NCI-H2029 (cell line): Measurements from ENCODE around the gene ASB5.

Source experiments
- DNase-seq: peaks from one replicate; lab custom pipeline; 2025; lab: John Stamatoyannopoulos, UW

The ASB5 gene

DNA sequence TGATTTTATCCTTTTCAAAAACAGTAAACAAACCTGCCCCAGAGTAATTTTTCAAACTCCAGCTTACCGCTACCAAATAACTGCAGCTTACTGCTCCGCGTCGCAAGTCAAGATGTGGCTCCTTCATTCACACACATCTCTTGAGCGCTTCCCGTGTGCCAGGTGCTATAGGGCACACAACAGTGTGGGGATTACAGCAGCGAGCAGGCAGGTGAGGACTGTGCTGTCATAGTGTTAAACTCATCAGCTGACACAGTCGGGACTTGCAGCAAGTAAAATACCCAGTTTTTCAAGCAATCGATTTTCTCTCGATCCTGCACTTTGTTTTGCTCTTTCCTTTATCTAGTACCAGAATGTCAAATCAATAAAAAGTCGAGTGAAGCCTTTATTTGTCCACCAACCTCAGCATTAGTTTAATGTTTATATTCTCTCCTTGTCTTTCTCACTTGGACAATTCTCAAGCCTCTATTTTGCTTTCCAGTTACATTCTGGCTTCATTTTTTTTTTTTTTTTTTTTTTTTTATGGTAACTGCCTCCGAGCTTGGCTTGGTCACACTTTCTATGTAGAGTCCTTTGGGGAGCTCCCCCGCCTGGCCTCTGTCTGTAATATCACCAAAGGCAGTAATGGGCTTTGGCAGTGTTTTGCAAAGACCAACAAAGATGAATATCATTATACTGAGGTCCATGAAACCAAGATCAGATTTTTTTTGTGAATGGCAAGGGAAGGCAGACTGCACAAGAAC, 8.3 kb upstream of the ASB5 start:
- peak; percentile 11 for DNase-seq

GRCh38 chr4:176276710-176277109, 7.7 kb upstream of the ASB5 start:
- no peak for DNase-seq

DNA sequence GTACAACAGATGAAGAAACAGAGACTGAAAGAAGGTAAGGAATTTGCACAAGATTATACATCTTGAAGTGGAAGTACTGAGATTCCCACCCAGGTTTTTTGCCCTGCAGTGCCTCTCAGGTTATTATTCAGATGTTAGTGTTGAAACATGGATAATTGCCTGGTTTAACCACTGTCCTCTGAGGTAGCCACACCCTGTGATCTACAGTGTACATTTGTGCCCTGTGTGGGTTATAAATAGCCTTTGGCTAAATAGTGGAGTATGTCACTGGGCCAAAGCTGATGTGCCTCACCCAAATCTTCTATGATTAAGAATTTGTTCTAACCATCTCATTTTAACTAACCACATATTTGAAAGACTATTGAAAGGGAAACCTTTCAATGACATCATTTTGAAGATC, 5.4 kb upstream of the ASB5 start:
- DNase-seq: no peak

GRCh38 chr4:176273736-176274135, 4.7 kb upstream of the ASB5 start:
- DNase-seq: no peak

DNA sequence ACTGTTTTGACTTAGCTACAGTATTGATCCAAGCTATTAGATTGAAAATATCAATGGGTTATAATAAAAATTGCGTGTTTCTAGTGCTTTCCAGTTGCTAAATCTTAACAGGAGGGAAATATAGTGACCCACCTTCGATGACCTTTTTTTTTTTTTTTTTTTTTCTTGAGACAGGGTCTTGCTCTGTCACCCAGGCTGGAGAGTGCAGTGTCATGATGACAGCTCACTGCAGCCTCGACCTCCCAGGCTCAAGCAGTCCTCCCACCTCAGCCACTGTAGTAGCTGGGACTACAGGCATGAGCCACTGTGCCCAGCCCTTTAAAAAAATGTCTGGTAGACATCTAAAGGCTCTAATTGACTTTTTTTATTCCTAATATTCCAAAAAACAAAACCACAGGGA, 3.8 kb upstream of the ASB5 start:
- DNase-seq: no peak

DNA sequence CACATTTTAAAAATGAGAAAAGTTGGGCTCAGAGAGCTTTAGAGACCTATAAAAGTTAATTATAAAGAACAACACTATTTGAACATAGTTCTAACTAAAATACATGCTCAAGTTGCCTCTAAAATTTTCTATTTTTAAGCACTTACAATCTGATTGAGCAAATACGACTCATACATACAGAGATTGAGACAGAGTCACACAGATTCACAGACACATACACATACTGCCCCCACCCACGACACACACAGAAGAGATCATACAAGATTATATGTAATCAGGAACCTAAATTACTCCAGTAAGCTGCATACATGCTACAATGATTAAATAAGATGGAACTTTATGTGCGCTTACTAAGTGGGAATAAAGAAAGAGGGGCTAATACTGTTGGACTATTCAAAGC, 2.7 kb upstream of the ASB5 start:
- DNase-seq: no peak

DNA sequence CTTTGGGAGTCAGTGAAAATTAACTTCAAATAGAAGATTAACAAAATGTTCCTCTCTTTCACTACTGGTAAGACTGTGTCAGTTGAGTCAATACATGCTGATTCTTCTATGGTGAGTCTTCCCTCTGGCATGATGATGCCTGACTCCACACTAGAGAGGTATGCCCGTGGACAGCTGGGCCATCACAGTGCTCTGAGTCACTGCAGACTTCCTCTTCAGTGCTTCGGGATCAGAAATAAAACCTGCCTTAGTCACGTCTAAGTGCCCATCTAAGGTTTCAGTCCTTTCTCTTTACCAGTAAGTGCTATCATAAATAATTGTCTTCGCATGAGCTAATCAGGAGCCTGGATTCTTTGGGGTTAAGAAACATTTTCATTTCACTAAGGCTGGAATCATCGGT, 1.6 kb upstream of the ASB5 start:
- peak; percentile 4 for DNase-seq

DNA sequence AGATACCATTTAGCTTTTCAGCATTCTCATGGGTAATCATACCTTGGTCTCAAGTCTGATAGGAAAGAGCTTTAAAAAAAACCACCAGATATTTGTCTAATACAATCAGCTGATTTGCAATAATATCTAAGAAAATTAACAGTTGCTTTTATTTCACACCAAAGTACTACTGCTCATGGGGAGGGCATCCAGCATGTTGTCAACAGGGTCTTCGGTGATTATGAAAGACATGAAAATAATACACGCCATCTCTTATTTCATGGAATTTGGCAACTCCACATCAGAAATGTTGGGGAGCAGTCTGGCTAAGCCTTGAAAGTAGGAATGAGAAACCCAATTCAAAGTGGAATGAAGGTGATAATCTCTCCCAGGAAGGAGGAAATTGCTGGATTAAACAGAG, 3.0 kb downstream of the ASB5 start:
- no peak for DNase-seq

DNA sequence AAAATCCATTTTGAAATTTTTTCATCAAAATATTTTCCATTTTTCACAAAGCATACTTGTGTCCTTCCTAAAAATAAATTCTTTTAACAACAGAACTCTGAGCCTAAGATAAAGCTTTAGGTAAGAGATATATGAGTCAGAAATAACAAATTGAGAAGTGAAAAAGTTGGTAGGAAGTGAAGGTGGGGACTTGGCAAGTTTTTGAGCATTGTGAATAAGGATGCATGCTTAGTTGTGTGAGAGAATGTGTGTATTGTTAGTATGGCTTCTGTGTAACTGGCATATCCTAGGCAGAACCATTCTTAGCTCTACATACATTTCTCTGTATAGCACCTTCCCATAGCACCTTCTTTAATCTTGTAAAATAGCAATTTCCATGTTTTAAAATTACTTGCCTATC, 6.8 kb downstream of the ASB5 start:
- DNase-seq: no peak

DNA sequence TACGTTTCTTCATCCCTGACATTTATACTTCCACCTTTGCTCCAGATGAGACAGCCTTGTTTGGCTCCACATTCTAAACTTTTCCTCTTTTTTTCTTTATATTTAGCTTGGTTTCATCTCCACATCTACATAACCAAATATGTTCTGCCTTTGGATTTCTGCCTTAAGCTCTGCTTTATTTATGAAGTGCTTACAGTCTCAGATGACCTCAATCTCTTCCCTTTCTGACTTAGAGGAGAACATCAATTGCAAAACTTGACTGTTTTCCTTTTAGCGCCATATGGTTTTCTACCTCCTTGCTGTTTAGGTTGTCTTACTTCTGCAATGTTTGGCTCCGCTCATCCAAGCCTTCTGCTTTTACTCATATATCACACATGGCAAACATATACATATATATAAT, 7.5 kb downstream of the ASB5 start:
- DNase-seq: no peak

- no peak for DNase-seq
Observed at GRCh38 chr4:176261018-176261417, 8.0 kb downstream of the ASB5 start.

GRCh38 chr4:176259330-176260090, 9.5 kb downstream of the ASB5 start:
- no peak for DNase-seq

GRCh38 chr4:176258135-176258534, 10.9 kb downstream of the ASB5 start:
- no peak for DNase-seq

GRCh38 chr4:176256921-176257320, 12.1 kb downstream of the ASB5 start:
- DNase-seq: no peak

DNA sequence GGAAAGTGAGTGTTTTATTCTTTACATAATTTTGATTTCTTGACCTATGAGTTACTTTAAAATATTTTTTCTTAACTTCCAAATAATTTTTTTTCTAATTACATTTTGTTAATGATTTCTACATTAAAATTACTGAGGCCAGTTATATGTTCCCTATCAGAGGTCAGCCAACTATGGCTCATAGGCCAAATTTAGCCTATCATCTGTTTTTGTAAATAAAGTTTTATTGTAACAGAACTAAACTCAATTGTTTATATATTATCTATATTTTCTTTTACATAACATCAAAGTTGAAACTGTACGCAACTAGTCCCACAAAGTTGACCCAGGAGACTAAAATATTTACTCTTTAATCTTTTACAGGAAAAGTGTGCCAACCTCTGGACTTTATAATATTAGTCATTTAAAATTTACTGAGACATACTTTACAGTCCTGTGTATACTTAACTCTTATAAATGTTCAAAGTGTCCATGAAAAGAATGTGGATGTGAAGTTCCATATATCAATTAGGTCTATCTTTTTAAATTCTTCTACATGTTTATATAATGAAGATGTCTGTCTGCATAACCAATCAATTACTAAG, 26.2 kb downstream of the ASB5 start:
- DNase-seq: no peak

DNA sequence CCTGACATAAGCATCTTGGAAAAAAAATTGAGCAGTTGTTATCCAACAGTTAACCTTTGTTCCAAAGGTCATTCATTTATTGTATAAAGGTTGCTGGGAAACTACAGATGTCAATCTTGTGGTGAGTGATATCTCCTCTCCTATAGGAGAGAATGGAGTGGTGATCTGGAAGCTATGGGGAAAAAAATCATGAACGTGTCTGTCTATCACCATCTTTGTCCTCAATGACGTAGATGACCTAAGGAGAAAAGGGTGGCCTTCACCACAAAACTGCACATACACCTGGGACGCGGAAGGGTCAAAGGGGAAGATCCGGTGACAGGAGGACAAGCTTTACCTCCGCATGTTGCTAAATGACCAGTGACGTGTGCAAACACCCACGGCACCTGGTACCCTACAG, 27.3 kb downstream of the ASB5 start:
- DNase-seq: no peak

DNA sequence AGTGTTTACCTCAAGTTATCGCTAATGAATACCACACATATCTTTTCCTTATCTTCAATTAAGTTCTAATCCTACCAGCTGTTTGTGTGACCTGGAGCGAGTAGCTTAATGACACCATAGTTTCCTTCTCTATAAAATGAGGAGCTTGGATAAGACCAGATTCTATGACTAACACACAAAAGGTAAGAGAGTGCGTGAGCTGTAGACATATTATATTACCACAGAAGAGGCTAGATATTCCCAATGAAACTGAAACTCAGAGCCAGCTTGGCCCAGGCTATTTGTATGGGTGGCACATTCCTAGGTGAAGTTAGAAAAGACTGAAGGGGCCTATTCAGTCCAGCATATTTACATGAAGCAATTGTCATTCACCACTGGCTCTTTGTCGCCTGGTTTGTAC, 30.2 kb downstream of the ASB5 start:
- DNase-seq: no peak

- DNase-seq: no peak
Observed at GRCh38 chr4:176238157-176238610, 30.8 kb downstream of the ASB5 start.

DNA sequence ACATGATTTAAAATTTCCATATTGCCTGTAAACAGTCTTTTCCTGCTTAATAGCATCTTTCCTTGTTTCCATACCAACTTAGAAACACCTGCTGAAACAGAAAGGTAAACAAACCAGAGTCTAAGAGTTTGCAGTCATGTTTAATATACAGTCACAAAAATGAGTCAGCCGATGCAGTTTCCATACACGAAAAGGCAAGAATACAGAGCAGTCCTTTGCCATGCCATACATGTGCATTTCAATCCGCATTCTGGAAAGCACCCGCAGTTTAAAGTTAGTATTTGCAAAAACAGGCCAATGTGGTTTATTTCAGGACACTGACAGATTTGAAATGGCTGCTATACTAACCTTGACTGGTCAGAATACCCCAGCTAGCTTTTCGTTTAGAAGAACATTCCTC, 32.1 kb downstream of the ASB5 start:
- DNase-seq: no peak

DNA sequence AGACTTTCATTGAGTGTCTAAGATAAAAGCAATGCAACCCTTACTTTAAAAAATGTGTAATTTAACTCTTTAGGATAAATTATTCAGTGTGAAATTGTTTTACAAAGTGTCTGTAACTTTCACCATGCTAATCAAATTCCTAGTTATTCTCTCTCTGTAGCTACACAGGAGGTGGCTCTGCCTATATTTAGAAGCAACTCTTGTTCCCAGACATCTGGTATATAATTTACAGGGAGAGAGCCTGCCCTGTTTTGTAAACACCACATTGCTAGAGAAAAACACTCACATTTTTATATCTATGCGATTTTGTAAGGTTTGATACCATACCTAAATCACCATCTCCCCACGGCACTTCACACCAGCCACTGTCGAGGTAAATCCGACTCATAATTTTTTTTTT, 38.2 kb downstream of the ASB5 start:
- no peak for DNase-seq

DNA sequence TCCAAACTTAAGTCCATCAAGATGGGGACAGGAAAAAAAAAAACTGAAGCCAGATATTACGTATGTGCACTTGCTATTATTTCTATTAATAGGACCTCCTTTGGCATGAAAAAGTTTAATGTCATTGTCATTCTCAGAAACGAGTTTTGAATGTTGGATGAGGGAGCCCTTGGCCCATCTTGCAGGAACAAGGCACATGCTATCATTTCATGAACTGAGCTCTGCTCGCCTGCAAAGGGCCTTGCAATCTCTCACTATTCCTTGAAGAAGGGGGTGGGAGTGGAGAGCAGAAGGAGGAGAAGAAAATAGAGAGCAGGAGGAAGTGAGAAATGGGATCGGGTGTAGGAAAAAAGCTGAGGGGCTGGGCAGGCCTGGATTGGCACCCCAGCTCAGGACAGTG, 39.4 kb downstream of the ASB5 start:
- no peak for DNase-seq

GRCh38 chr4:176226736-176227135, 42.3 kb downstream of the ASB5 start:
- DNase-seq: no peak

DNA sequence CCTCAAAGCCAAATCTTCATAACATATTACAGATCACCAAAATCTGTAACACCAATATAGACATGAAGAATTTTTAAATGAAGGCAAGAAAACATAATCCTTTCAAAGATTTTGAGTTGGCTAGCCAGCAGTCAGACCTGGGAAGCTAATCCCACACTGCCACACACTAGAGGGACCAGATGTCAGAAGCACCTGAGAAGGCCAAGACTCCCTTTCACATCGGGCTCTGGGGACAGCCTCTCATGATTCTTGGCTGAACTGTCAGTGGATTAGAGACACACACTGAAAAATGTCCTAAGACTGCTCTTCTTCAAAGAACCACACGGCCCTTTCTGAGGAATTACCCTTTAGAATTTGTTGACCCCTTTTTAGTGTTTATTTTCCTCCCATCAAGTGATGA, 45.5 kb downstream of the ASB5 start:
- no peak for DNase-seq
